IMR-90 (cell line): ENCODE results near the gene IFIH1. TPM values are rescaled to one million over a fixed set of nuclear protein-coding genes. Genes with fewer than 3 reads are reported as not detected.

Experiments used
- ATAC-seq: fragments of 200-7000 bp; cut with Tn5 transposase; 2 replicates; pipeline ENCODE4 v1.9.1; 2020; ENCODE audit warnings: low read depth, mild to moderate bottlenecking, moderate library complexity
- BruUV-seq: library from RNA; stranded (reverse); fragments of 400-500 nt; replicated peaks from 2 replicates; lab custom pipeline; 2021; lab: Mats Ljungman, UMichigan
- CTCF ChIA-PET: fragments of 300-600 bp; formaldehyde crosslinking; extraction: SDS; loops from one replicate; lab custom pipeline; 2021; ENCODE audit warnings: antibody characterized with exemption; lab: Yijun Ruan, JAX
- POLR2A ChIA-PET: fragments of 300-600 bp; sonication (Branson Sonifier 250); formaldehyde crosslinking; loops from one replicate; lab custom pipeline; 2022; ENCODE audit warnings: antibody characterized with exemption; ENCODE audit not compliant: unreplicated experiment; lab: Charles Lee
- DNase-seq: peaks from one replicate; pipeline ENCODE4 v3.0.0; 2013
- H2AFZ ChIP-seq: replicated peaks from 2 replicates; pipeline ENCODE3; 2013; ENCODE audit warnings: low read length, mild to moderate bottlenecking; ENCODE audit not compliant: poor library complexity
- H2AK5ac ChIP-seq: 2 replicates; pipeline ENCODE4 v1.6.1; 2013; ENCODE audit warnings: low read depth, low read length, inconsistent platforms
- H2AK9ac ChIP-seq: replicated peaks from 2 replicates; pipeline ENCODE3; 2013; ENCODE audit warnings: mild to moderate bottlenecking, low read depth, low read length, moderate library complexity; ENCODE audit not compliant: poor library complexity
- H2BK120ac ChIP-seq: 2 replicates; pipeline ENCODE4 v1.6.1; 2013; ENCODE audit warnings: low read depth, low read length, inconsistent platforms
- H2BK15ac ChIP-seq: 3 replicates; pipeline ENCODE4 v1.6.1; 2013; ENCODE audit warnings: low read depth, low read length, inconsistent platforms
- H2BK20ac ChIP-seq: 2 replicates; pipeline ENCODE4 v1.6.1; 2013; ENCODE audit warnings: low read depth, mild to moderate bottlenecking, inconsistent platforms, low read length, moderate library complexity
- H2BK5ac ChIP-seq: 2 replicates; pipeline ENCODE4 v1.6.1; 2013; ENCODE audit warnings: mild to moderate bottlenecking, low read depth, low read length, inconsistent platforms; ENCODE audit not compliant: poor library complexity, severe bottlenecking
- H3K14ac ChIP-seq: replicated peaks from 2 replicates; pipeline ENCODE4 v1.6.1; 2013; ENCODE audit warnings: low read depth, low read length, inconsistent platforms
- H3K18ac ChIP-seq: 2 replicates; pipeline ENCODE4 v1.6.1; 2013; ENCODE audit warnings: low read depth, low read length, control low read depth
- H3K23ac ChIP-seq: 2 replicates; pipeline ENCODE4 v1.6.1; 2013; ENCODE audit warnings: low read depth, low read length, inconsistent platforms
- H3K27ac ChIP-seq: 2 replicates; pipeline ENCODE4 v1.5.1; 2013; ENCODE audit warnings: mild to moderate bottlenecking, control low read depth, low read length; ENCODE audit not compliant: insufficient read depth
- H3K27me3 ChIP-seq: 2 replicates; pipeline ENCODE4 v1.6.1; 2013; ENCODE audit warnings: low read length; ENCODE audit not compliant: control insufficient read depth, insufficient read depth
- H3K36me3 ChIP-seq: 2 replicates; pipeline ENCODE4 v1.6.1; 2013; ENCODE audit warnings: low read length, mixed read lengths; ENCODE audit not compliant: control insufficient read depth, insufficient read depth
- H3K4ac ChIP-seq: 2 replicates; pipeline ENCODE4 v1.6.1; 2013; ENCODE audit warnings: low read depth, low read length, inconsistent platforms
- H3K4me1 ChIP-seq: 2 replicates; pipeline ENCODE4 v1.6.1; 2013; ENCODE audit warnings: low read length, mixed read lengths; ENCODE audit not compliant: control insufficient read depth, insufficient read depth
- H3K4me2 ChIP-seq: 2 replicates; pipeline ENCODE4 v1.6.1; 2013; ENCODE audit warnings: low read depth, mild to moderate bottlenecking, control low read depth, low read length, moderate library complexity
- H3K4me3 ChIP-seq: 2 replicates; pipeline ENCODE4 v1.5.1; 2013; ENCODE audit warnings: low read depth, mild to moderate bottlenecking, control low read depth, low read length, moderate library complexity; ENCODE audit not compliant: insufficient read depth
- H3K56ac ChIP-seq: 2 replicates; pipeline ENCODE4 v1.6.1; 2013; ENCODE audit warnings: low read length, inconsistent platforms; ENCODE audit not compliant: insufficient read depth; ENCODE audit errors: extremely low read depth
- H3K79me1 ChIP-seq, 2 experiments: 2 replicates each; pipeline ENCODE4 v1.6.1; 2013; ENCODE audit warnings: low read length in 2 of 2, inconsistent platforms in 1 of 2, low read depth in 1 of 2
- H3K9ac ChIP-seq: 2 replicates; pipeline ENCODE4 v1.6.1; 2013; ENCODE audit warnings: low read depth, low read length, control low read depth
- H3K9me1 ChIP-seq: 2 replicates; pipeline ENCODE4 v1.6.1; 2013; ENCODE audit warnings: low read length, inconsistent platforms; ENCODE audit not compliant: insufficient read depth
- H3K9me3 ChIP-seq: 2 replicates; pipeline ENCODE4 v1.6.1; 2013; ENCODE audit warnings: low read length; ENCODE audit not compliant: control insufficient read depth, insufficient read depth
- H4K20me1 ChIP-seq: 2 replicates; pipeline ENCODE4 v1.6.1; 2013; ENCODE audit warnings: low read length, inconsistent platforms; ENCODE audit not compliant: insufficient read depth
- H4K5ac ChIP-seq: 2 replicates; pipeline ENCODE4 v1.6.1; 2013; ENCODE audit warnings: mild to moderate bottlenecking, low read depth, low read length, control low read depth
- H4K8ac ChIP-seq, 2 experiments: 2 replicates each; pipeline ENCODE4 v1.6.1; 2013; ENCODE audit warnings: low read depth in 2 of 2, low read length in 2 of 2, control low read depth in 1 of 2, inconsistent platforms in 1 of 2
- H4K91ac ChIP-seq: 2 replicates; pipeline ENCODE4 v1.6.1; 2013; ENCODE audit warnings: low read depth, low read length, inconsistent platforms; ENCODE audit not compliant: insufficient read depth
- FOS ChIP-seq: fragments of 150-350 bp; IDR thresholded peaks from 2 replicates; pipeline ENCODE4 v1.6.1; 2016; ENCODE audit warnings: low read depth, low read length
- MAFK ChIP-seq: IDR thresholded peaks from 2 replicates; pipeline ENCODE4 v1.6.1; 2012; ENCODE audit warnings: low read depth, low read length, improper control_type of control experiment
- MAZ ChIP-seq: IDR thresholded peaks from 2 replicates; pipeline ENCODE4 v1.6.1; 2012; ENCODE audit warnings: low read depth, mild to moderate bottlenecking, low read length, improper control_type of control experiment, moderate library complexity, borderline replicate concordance
- WGBS, 2 experiments: methylation state at CpG; one replicate each; pipeline versions ENCODE4 v1.1.5 to v1.1.7; 2013; ENCODE audit warnings: missing lambda C conversion rate in 2 of 2; ENCODE audit not compliant: insufficient read length in 1 of 2; ENCODE audit errors: extremely low coverage in 2 of 2; 5-methylcytosine and 5-hydroxymethylcytosine counted together
- dilution Hi-C: fragments of 300-500 bp; cut with HindIII; formaldehyde crosslinking; loops from one replicate; pipeline ENCODE4 v1.14.3; 2018; ENCODE audit warnings: low sequenced_read_pairs; ENCODE audit not compliant: unreplicated experiment
- in situ Hi-C: fragments of 300-500 bp; cut with MboI; formaldehyde crosslinking; loops from 3 replicates; pipeline ENCODE4 v1.14.3; 2019; ENCODE audit warnings: low sequenced_read_pairs, inconsistent platforms, mixed read lengths
- intact Hi-C: fragments of 100-400 bp; cut with micrococcal nuclease; formaldehyde crosslinking; loops from 2 replicates; pipeline ENCODE4 v1.10.0; 2022
- polyA plus RNA-seq, 3 experiments: library from polyadenylated mRNA; depleted of rRNA; stranded (reverse); fragments of >200 nt; gene quantifications; 2 replicates each; pipeline ENCODE4 v1.2.3, GENCODE V29; 2012; ENCODE audit warnings: low replicate concordance in 1 of 3
- total RNA-seq: library from RNA; depleted of rRNA; stranded (reverse); fragments of >200 nt; gene quantifications from 2 replicates; pipeline ENCODE4 v1.2.3, GENCODE V29; 2012
- TF ChIP-seq, protein P1 (sequence below): fragments of 150-350 bp; IDR thresholded peaks from 2 replicates; pipeline ENCODE4 v1.6.1; 2017; ENCODE audit warnings: mild to moderate bottlenecking, antibody characterized with exemption, low read length, low read depth

Gene IFIH1
- total and polyA plus RNA-seq, 2 of the 4 experiments (the other 2 are of a cell fraction): 1.3 to 1.4 TPM

DNA sequence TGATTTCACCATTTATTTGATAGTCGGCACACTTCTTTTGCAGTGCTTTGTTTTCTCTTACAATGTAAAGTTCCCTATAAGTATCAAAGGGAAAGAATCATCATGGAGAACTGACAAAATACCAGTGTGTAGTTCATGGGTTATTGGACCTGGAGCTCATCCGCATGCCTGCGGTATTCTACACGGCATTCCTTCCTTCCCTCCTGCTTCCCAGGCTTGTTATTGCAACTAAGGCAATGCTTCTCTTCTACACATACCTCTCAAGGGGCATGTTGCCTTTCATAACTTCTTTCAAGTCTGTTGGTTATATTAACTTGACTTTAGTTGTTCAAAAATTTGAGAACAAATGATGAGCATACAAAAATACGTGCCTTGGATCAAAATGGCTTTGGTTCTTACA is 51.0 kb downstream of the IFIH1 start:
- TF ChIP-seq, protein P1, sequence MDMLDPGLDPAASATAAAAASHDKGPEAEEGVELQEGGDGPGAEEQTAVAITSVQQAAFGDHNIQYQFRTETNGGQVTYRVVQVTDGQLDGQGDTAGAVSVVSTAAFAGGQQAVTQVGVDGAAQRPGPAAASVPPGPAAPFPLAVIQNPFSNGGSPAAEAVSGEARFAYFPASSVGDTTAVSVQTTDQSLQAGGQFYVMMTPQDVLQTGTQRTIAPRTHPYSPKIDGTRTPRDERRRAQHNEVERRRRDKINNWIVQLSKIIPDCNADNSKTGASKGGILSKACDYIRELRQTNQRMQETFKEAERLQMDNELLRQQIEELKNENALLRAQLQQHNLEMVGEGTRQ: no peak
- TF ChIP-seq FOS (no peak), MAZ (no peak), MAFK (no peak)
- Histone ChIP-seq H2BK120ac (no peak overlapping the region), H3K4ac (no peak overlapping the region), H3K27me3 (no peaks in the 10 kb centered on the region), H4K91ac (no peak overlapping the region), H3K9me1 (no peaks in the 10 kb centered on the region), H2AFZ (no peak overlapping the region), H3K36me3 (no peaks in the 10 kb centered on the region), H2AK5ac (no peak overlapping the region), H3K4me2 (no peak overlapping the region), H4K5ac (no peak overlapping the region), H3K4me1 (no peaks in the 10 kb centered on the region), H3K9me3 (no peaks in the 10 kb centered on the region), H3K14ac (no peak overlapping the region), H4K8ac (no peak overlapping the region), H3K79me1 (no peaks in the 10 kb centered on the region), H3K9ac (no peak overlapping the region), H2BK5ac (no peak overlapping the region), H2BK15ac (no peak overlapping the region), H3K18ac (no peak overlapping the region), H3K27ac (no peak overlapping the region), H3K56ac (no peak overlapping the region), H2BK20ac (no peak overlapping the region), H3K23ac (no peak overlapping the region), H3K4me3 (no peak overlapping the region), H4K20me1 (no peaks in the 10 kb centered on the region), H2AK9ac (no peak overlapping the region)
- ChIA-PET POLR2A (no interaction called here), CTCF (interaction anchor here (0.6 kb wide), 1 partner anchor 32 kb away, joined by 3 read pairs; no protein-coding TSS in a partner anchor)
- dilution Hi-C loops (no loop called here), intact Hi-C loops (no loop called here), in situ Hi-C loops (no loop called here)
- BruUV-seq: no TSS peak
- DNase-seq (no peak), ATAC-seq (no peak)
- WGBS, 2 experiments: no CpG with 5 or more reads among the region's 5 CpGs
